ENCODE data around the gene LMAN1L.
A peak's percentile ranks its signal among the peaks of the same experiment; 100 is the strongest.

The LMAN1L gene
- total RNA-seq, result 0.13 to 0.31 reads per million in 2 donors

- no peak for DNase-seq
These were observed at the start of gene LMAN1L for GRCh38 chr15:74812533-74812932. Gene LMAN1L, plus strand, starts transcription at chr15:74812835. Its CDS starts 20 bp downstream, at chr15:74812855.

GRCh38 chr15:74763416-74763815, 49.2 kb upstream of the LMAN1L start:
- DNase-seq, result no peak

GRCh38 chr15:74767167-74768098, 45.2 kb upstream of the LMAN1L start:
- no peak for DNase-seq

- DNase-seq, result no peak
These were observed 44.4 kb upstream of the LMAN1L start for GRCh38 chr15:74768099-74768770.

- DNase-seq, result no peak
These were observed 43.8 kb upstream of the LMAN1L start for GRCh38 chr15:74768771-74769342.

- no peak for DNase-seq
These were observed 43.1 kb upstream of the LMAN1L start for GRCh38 chr15:74769463-74770025.

- no peak for DNase-seq
These were observed 42.3 kb upstream of the LMAN1L start for GRCh38 chr15:74770211-74770903.

GRCh38 chr15:74773329-74773728, 39.3 kb upstream of the LMAN1L start:
- no peak for DNase-seq

GRCh38 chr15:74773731-74774252, 38.8 kb upstream of the LMAN1L start:
- DNase-seq, result no peak

GRCh38 chr15:74775132-74775562, 37.5 kb upstream of the LMAN1L start:
- DNase-seq, result no peak

GRCh38 chr15:74775894-74776293, 36.7 kb upstream of the LMAN1L start:
- DNase-seq, result no peak

GRCh38 chr15:74776821-74777768, 35.5 kb upstream of the LMAN1L start:
- peak; percentile 35 for DNase-seq

- no peak for DNase-seq
These were observed 34.7 kb upstream of the LMAN1L start for GRCh38 chr15:74777769-74778598.

- no peak for DNase-seq
These were observed 34.0 kb upstream of the LMAN1L start for GRCh38 chr15:74778599-74778970.

- no peak for DNase-seq
These were observed 33.4 kb upstream of the LMAN1L start for GRCh38 chr15:74779162-74779648.

GRCh38 chr15:74780523-74781430, 31.9 kb upstream of the LMAN1L start:
- no peak for DNase-seq

- peak; percentile 73 for DNase-seq
These were observed 31.0 kb upstream of the LMAN1L start, which contains the start of gene CSK for GRCh38 chr15:74781431-74782258. Gene CSK, plus strand, starts transcription at chr15:74782080. Its CDS starts 16,218 bp downstream, at chr15:74798298.

Measured in activated gamma-delta T cell (primary cell).